ENCODE data around the gene CNNM2.
"Not testable (repeated sequence)": the region's sequence is repeated elsewhere in the genome, so short reads cannot be mapped to it uniquely, and the experiment has no call there.

CNNM2 gene

GRCh38 chr10:103125323-103126267 lies 207.5 kb downstream of the CNNM2 start:
- no peaks in the 10 kb centered on the region for H3K36me3 ChIP-seq
- no peak overlapping the region for H3K4me3 ChIP-seq
- H3K4me1 ChIP-seq = peaks cover 0 to 71% (median 52%) of the 10 kb centered on the region in 4 donors
- TF ChIP-seq CTCF (IDR thresholded peaks at IDR 0.05) = no peak
- H3K9me3 ChIP-seq = no peaks in the 10 kb centered on the region
- H3K27me3 ChIP-seq = no peaks in the 10 kb centered on the region
- DNase-seq = no peak
- H3K27ac ChIP-seq = peak overlapping the region; percentile 37 to 78
- intact Hi-C loops (cut with DNase I; ENCODE audit: low total_unique reads) = no loop called here

GRCh38 chr10:103127241-103127640 lies 209.1 kb downstream of the CNNM2 start:
- H3K4me1 ChIP-seq = peaks cover 0 to 64% (median 37%) of the 10 kb centered on the region in 4 donors
- no peak overlapping the region for H3K4me3 ChIP-seq
- TF ChIP-seq CTCF (IDR thresholded peaks at IDR 0.05) = no peak
- no peak for DNase-seq
- peak overlapping the region; percentile 37 to 78 for H3K27ac ChIP-seq
- intact Hi-C loops (cut with DNase I; ENCODE audit: low total_unique reads) = no loop called here
- H3K27me3 ChIP-seq = no peaks in the 10 kb centered on the region
- H3K9me3 ChIP-seq = no peaks in the 10 kb centered on the region
- peaks cover 0 to 9% (median 7%) of the 10 kb centered on the region in 3 donors for H3K36me3 ChIP-seq

- intact Hi-C loops (cut with DNase I; ENCODE audit: low total_unique reads); H3K4me3 ChIP-seq; H3K27ac ChIP-seq; H3K27me3 ChIP-seq; DNase-seq; H3K9me3 ChIP-seq: not testable (repeated sequence)
- peaks cover 13 to 32% (median 22%) of the 10 kb centered on the region in 3 donors for H3K36me3 ChIP-seq
- H3K4me1 ChIP-seq = peaks cover 0 to 43% (median 15%) of the 10 kb centered on the region in 4 donors
Measured at GRCh38 chr10:103130180-103130579, 212.1 kb downstream of the CNNM2 start.

- Histone ChIP-seq H3K27me3 (no peaks in the 10 kb centered on the region), H3K9me3 (no peaks in the 10 kb centered on the region), H3K4me1 (peaks cover 0 to 36% (median 7%) of the 10 kb centered on the region in 4 donors), H3K36me3 (peaks cover 13 to 39% (median 29%) of the 10 kb centered on the region in 3 donors), H3K4me3 (no peak overlapping the region), H3K27ac (peak overlapping the region; percentile 20 to 35)
- intact Hi-C loops (cut with DNase I; ENCODE audit: low total_unique reads) = no loop called here
- no peak for DNase-seq
- TF ChIP-seq CTCF (IDR thresholded peaks at IDR 0.05) = no peak
Measured at GRCh38 chr10:103130910-103131309, 212.8 kb downstream of the CNNM2 start.

GRCh38 chr10:103135168-103135567 lies 217.1 kb downstream of the CNNM2 start:
- H3K27me3 ChIP-seq; DNase-seq; H3K27ac ChIP-seq; H3K9me3 ChIP-seq; H3K4me3 ChIP-seq; intact Hi-C loops (cut with DNase I; ENCODE audit: low total_unique reads): not testable (repeated sequence)
- Histone ChIP-seq H3K4me1 (peaks cover 0 to 24% (median 2%) of the 10 kb centered on the region in 4 donors), H3K36me3 (peaks cover 40 to 53% (median 45%) of the 10 kb centered on the region in 3 donors)

- H3K27ac ChIP-seq = no peak overlapping the region
- H3K4me3 ChIP-seq = no peak overlapping the region
- intact Hi-C loops (cut with DNase I; ENCODE audit: low total_unique reads) = loop anchor here (10.0 kb wide), 1 partner anchor 55 kb away; the partner anchor contains the start of gene NT5C2
- H3K27me3 ChIP-seq = no peaks in the 10 kb centered on the region
- peaks cover 0 to 46% (median 13%) of the 10 kb centered on the region in 4 donors for H3K4me1 ChIP-seq
- H3K9me3 ChIP-seq = no peaks in the 10 kb centered on the region
- DNase-seq = no peak
- peaks cover 22 to 41% (median 25%) of the 10 kb centered on the region in 3 donors for H3K36me3 ChIP-seq
- TF ChIP-seq CTCF (IDR thresholded peaks at IDR 0.05) = no peak
Measured at GRCh38 chr10:103139803-103140202, 221.7 kb downstream of the CNNM2 start.
